Mesenchymal stem cell (in vitro differentiated cells and primary cell): Measurements from ENCODE around the gene C16orf96.

Source experiments
- DNase-seq: peaks from one replicate; pipeline ENCODE4 v3.0.0-alpha.2; 2013
- H2AFZ ChIP-seq: one replicate; pipeline ENCODE4 v1.6.1; 2013; ENCODE audit warnings: low read depth, mild to moderate bottlenecking, control low read depth, inconsistent platforms, low read length, moderate library complexity
- H2AK5ac ChIP-seq: 2 replicates; pipeline ENCODE4 v1.6.1; 2013; ENCODE audit warnings: low read length, moderate library complexity, mild to moderate bottlenecking, inconsistent platforms; ENCODE audit not compliant: severe bottlenecking
- H2BK120ac ChIP-seq: one replicate; pipeline ENCODE4 v1.6.1; 2013; ENCODE audit warnings: low read depth, mild to moderate bottlenecking, inconsistent platforms, low read length, moderate library complexity
- H2BK12ac ChIP-seq, 2 experiments: one replicate each; pipeline ENCODE4 v1.6.1; 2013; ENCODE audit warnings: inconsistent platforms in 2 of 2, low read length in 2 of 2, mild to moderate bottlenecking in 2 of 2, moderate library complexity in 2 of 2, control low read depth in 1 of 2
- H2BK15ac ChIP-seq: one replicate; pipeline ENCODE4 v1.6.1; 2013; ENCODE audit warnings: mild to moderate bottlenecking, low read depth, inconsistent platforms; ENCODE audit not compliant: poor library complexity, severe bottlenecking
- H2BK5ac ChIP-seq: 2 replicates; pipeline ENCODE4 v1.6.1; 2013; ENCODE audit warnings: low read depth, mild to moderate bottlenecking, low read length, control low read depth, inconsistent platforms; ENCODE audit not compliant: poor library complexity, severe bottlenecking
- H3K14ac ChIP-seq, 2 experiments: one replicate each; pipeline ENCODE4 v1.6.1; 2013; ENCODE audit warnings: inconsistent platforms in 2 of 2, low read length in 2 of 2, control low read depth in 1 of 2, mild to moderate bottlenecking in 1 of 2, moderate library complexity in 1 of 2
- H3K18ac ChIP-seq, 2 experiments: one replicate each; pipeline ENCODE4 v1.6.1; 2013; ENCODE audit warnings: inconsistent platforms in 2 of 2, low read length in 2 of 2, control low read depth in 1 of 2, low read depth in 1 of 2, mild to moderate bottlenecking in 1 of 2
- H3K23ac ChIP-seq, 2 experiments: one replicate each; pipeline ENCODE4 v1.6.1; 2013; ENCODE audit warnings: inconsistent platforms in 2 of 2, low read length in 2 of 2, mild to moderate bottlenecking in 2 of 2, moderate library complexity in 2 of 2, control low read depth in 1 of 2
- H3K27ac ChIP-seq: 2 replicates; pipeline ENCODE4 v1.5.1; 2013; ENCODE audit warnings: mild to moderate bottlenecking, moderate library complexity, low read length, control low read depth, inconsistent platforms; ENCODE audit not compliant: poor library complexity, severe bottlenecking
- H3K27me3 ChIP-seq, 2 experiments: 2 replicates each; pipeline versions ENCODE4 v1.6.1 to v1.7.0; 2013; ENCODE audit warnings: low read length in 2 of 2, mild to moderate bottlenecking in 2 of 2, moderate library complexity in 2 of 2, control low read depth in 1 of 2, inconsistent platforms in 1 of 2; ENCODE audit not compliant: control insufficient read depth in 1 of 2, insufficient read depth in 1 of 2
- H3K36me3 ChIP-seq, 2 experiments: 2 replicates each; pipeline versions ENCODE4 v1.6.1 to v1.7.0; 2013; ENCODE audit warnings: low read length in 2 of 2, control low read depth in 1 of 2, inconsistent platforms in 1 of 2, low read depth in 1 of 2, mild to moderate bottlenecking in 1 of 2; ENCODE audit not compliant: insufficient read depth in 2 of 2, control insufficient read depth in 1 of 2
- H3K4ac ChIP-seq, 2 experiments: one replicate each; pipeline ENCODE4 v1.6.1; 2013; ENCODE audit warnings: inconsistent platforms in 2 of 2, low read length in 2 of 2, mild to moderate bottlenecking in 2 of 2, moderate library complexity in 2 of 2, control low read depth in 1 of 2, low read depth in 1 of 2
- H3K4me1 ChIP-seq: 2 replicates; pipeline ENCODE4 v1.6.1; 2013; ENCODE audit warnings: low read depth, low read length, control low read depth; ENCODE audit not compliant: control insufficient read depth, insufficient read depth
- H3K4me2 ChIP-seq: 2 replicates; pipeline ENCODE4 v1.6.1; 2013; ENCODE audit warnings: low read length, mild to moderate bottlenecking, inconsistent platforms; ENCODE audit not compliant: poor library complexity, severe bottlenecking
- H3K4me3 ChIP-seq, 2 experiments: 2 replicates each; pipeline versions ENCODE4 v1.5.1 to v1.7.0; 2013; ENCODE audit warnings: low read length in 2 of 2, mild to moderate bottlenecking in 2 of 2, control low read depth in 1 of 2, low read depth in 1 of 2; ENCODE audit not compliant: insufficient read depth in 1 of 2
- H3K79me1 ChIP-seq: replicated peaks from 2 replicates; pipeline ENCODE4 v1.6.1; 2013; ENCODE audit warnings: mild to moderate bottlenecking, control low read depth, low read length, inconsistent platforms; ENCODE audit not compliant: poor library complexity, severe bottlenecking
- H3K9ac ChIP-seq: 2 replicates; pipeline ENCODE4 v1.7.0; 2013; ENCODE audit warnings: mild to moderate bottlenecking, low read length, moderate library complexity
- H3K9me3 ChIP-seq: 2 replicates; pipeline ENCODE4 v1.7.0; 2013; ENCODE audit warnings: mild to moderate bottlenecking, low read length; ENCODE audit not compliant: control insufficient read depth
- H4K8ac ChIP-seq: one replicate; pipeline ENCODE4 v1.6.1; 2013; ENCODE audit warnings: inconsistent platforms, mild to moderate bottlenecking, low read length, moderate library complexity
- H4K91ac ChIP-seq: one replicate; pipeline ENCODE4 v1.6.1; 2013; ENCODE audit warnings: mild to moderate bottlenecking, low read length, inconsistent platforms
- WGBS: methylation state at CpG from one replicate; pipeline ENCODE4 v1.1.7; 2013; ENCODE audit warnings: mixed read lengths; 5-methylcytosine and 5-hydroxymethylcytosine counted together

C16orf96 gene

DNA sequence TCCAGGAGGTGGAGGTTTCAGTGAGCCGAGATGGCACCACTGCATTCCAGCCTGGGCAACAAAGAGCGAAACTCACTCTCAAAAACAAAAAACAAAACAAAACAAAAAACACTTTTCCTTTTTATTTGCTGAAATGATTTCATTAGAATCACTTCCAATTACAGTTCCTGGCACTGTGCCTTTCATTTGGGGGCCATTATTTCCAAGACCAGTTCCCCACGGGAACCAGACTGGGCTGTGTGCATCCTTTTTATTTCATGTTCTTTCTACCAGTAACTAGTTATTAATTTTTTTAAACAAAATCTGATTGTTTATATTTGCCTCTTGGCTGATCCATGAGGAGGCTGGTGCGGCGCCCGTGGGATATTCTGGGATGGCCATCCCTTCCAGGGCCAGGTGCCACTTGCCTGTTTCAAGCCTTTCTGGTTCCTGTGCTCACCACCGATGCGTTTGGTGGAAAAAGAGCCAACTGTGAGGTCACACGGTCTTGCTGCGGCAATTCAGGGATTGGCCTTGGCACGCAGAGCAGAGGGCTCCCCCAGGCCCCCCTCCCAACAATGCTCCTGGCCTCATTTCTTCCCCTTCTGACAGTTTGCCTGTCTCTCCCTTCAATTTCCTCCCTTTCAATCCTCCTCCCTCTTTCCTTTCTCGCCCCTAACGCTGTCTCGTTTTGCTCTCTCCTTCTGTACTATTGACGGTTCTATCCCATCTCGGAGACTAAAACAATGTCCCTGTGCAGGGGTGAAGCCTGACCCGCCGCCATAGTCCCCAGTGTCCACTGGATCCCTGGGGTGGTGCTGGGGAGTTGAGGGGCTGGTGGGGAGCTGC lies 45.1 kb downstream of the C16orf96 start:
- Histone ChIP-seq H2BK12ac (no peak overlapping the region), H3K4me2 (no peak overlapping the region), H3K79me1 (peaks cover 1% of the 10 kb centered on the region), H2AFZ (no peak overlapping the region), H3K36me3 (peaks cover 0 to 8% of the 10 kb centered on the region in 2 experiments), H3K23ac (no peak overlapping the region), H3K14ac (no peak overlapping the region), H3K4me1 (peaks cover 30% of the 10 kb centered on the region), H3K4me3 (peak overlapping the region in 1 of 2 experiments; percentile 49), H4K8ac (no peak overlapping the region), H2BK15ac (no peak overlapping the region), H3K27me3 (peaks cover 10 to 69% of the 10 kb centered on the region in 2 experiments), H2BK120ac (no peak overlapping the region), H3K27ac (no peak overlapping the region), H3K18ac (no peak overlapping the region), H3K9ac (peak overlapping the region; percentile 26), H3K4ac (no peak overlapping the region), H4K91ac (no peak overlapping the region), H2BK5ac (no peak overlapping the region), H2AK5ac (no peak overlapping the region), H3K9me3 (no peaks in the 10 kb centered on the region)
- no peak for DNase-seq
- 85% methylated on average over 17 of the region's 18 CpGs for WGBS

DNA sequence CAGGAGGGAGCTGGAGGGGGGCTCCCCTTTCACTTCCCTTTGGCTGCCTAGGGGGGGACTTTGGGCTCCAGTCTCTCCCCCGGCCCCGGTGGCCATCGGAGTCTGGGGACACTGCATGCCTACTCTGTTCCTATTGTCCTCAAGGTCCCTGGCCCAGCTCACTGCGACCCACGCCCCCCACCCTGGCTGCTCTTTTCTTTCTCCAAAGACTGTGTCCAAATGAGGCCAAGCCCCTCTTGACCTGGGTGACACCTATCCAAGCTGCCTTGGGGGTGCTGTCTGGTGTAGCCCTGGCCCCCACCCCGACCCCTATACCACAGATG lies 45.7 kb downstream of the C16orf96 start:
- Histone ChIP-seq H3K4me2 (no peak overlapping the region), H3K23ac (no peak overlapping the region), H2BK12ac (no peak overlapping the region), H3K79me1 (peaks cover 6% of the 10 kb centered on the region), H4K8ac (no peak overlapping the region), H3K4me1 (peaks cover 29% of the 10 kb centered on the region), H3K18ac (no peak overlapping the region), H3K14ac (no peak overlapping the region), H3K9ac (peak overlapping the region; percentile 26), H3K4me3 (no peak overlapping the region), H2AFZ (no peak overlapping the region), H2BK5ac (no peak overlapping the region), H3K27ac (no peak overlapping the region), H3K27me3 (peaks cover 10 to 66% of the 10 kb centered on the region in 2 experiments), H2AK5ac (peak overlapping the region; percentile 45), H3K9me3 (no peaks in the 10 kb centered on the region), H3K36me3 (peaks cover 0 to 12% of the 10 kb centered on the region in 2 experiments), H3K4ac (no peak overlapping the region), H4K91ac (no peak overlapping the region), H2BK120ac (no peak overlapping the region), H2BK15ac (no peak overlapping the region)
- no peak for DNase-seq
- WGBS: 95% methylated on average over 5 of the region's 6 CpGs

DNA sequence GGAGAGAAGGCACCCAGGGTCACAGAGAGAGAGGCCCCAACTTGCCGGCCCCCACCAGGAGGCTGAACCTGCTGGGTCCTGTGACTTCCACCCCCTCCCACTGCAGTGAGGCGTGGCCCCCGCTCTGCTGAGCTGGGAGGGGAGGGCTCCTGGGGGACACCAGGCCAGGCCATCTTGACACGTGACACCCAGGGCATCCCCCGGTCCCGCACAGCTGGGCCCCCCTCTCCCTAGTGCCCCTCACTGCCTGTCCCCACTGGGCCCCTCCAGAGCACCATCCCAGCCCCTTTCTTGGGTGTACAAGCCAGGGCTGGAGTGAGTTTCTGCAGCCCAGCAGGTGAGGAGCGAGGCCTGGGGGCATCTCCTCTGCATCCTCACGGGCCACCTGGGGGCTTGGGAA lies 46.2 kb downstream of the C16orf96 start:
- H3K27ac ChIP-seq: no peak overlapping the region
- H4K91ac ChIP-seq: no peak overlapping the region
- H3K27me3 ChIP-seq: peaks cover 10 to 61% of the 10 kb centered on the region in 2 experiments
- no peak for DNase-seq
- no peak overlapping the region for H2BK12ac ChIP-seq
- no peak overlapping the region for H2AFZ ChIP-seq
- no peak overlapping the region for H2BK120ac ChIP-seq
- H3K9ac ChIP-seq: no peak overlapping the region
- no peak overlapping the region for H3K4ac ChIP-seq
- peak overlapping the region in 1 of 2 experiments; percentile 40 for H3K23ac ChIP-seq
- no peak overlapping the region for H2AK5ac ChIP-seq
- no peak overlapping the region for H3K4me2 ChIP-seq
- peaks cover 1 to 16% of the 10 kb centered on the region in 2 experiments for H3K36me3 ChIP-seq
- no peak overlapping the region for H3K14ac ChIP-seq
- H4K8ac ChIP-seq: no peak overlapping the region
- peaks cover 8% of the 10 kb centered on the region for H3K79me1 ChIP-seq
- H3K4me3 ChIP-seq: no peak overlapping the region
- 88% methylated on average over 8 of the region's 8 CpGs for WGBS
- H2BK5ac ChIP-seq: no peak overlapping the region
- H2BK15ac ChIP-seq: no peak overlapping the region
- no peaks in the 10 kb centered on the region for H3K9me3 ChIP-seq
- H3K4me1 ChIP-seq: peaks cover 25% of the 10 kb centered on the region
- no peak overlapping the region for H3K18ac ChIP-seq

DNA sequence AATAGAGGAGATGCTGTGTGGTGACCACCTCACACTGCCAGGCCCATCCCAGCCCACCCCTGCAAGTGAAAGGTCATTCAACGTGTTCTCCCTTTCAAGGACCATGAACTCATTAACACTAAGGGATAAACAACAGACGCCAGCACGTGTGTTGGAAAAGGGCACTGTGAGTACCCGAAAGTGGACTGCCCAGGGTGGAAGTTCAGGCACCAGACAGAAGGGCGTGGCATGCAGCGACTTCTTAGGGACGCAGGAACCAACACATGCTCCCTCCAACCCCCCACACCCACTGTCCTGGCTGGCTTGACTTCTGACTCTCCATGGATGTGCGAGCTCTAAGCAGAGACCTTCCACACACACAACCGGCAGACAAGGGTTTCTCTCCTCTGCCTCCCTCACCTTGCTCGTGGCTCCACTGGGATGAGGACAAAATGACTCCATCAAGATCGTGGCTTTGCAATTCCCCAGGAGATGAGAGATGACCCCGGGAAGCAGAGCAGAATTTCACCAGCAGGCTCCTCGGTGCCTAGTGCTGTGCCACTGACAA lies 47.6 kb downstream of the C16orf96 start:
- H3K36me3 ChIP-seq: peaks cover 14 to 30% of the 10 kb centered on the region in 2 experiments
- no peak overlapping the region for H2AK5ac ChIP-seq
- no peaks in the 10 kb centered on the region for H3K9me3 ChIP-seq
- H3K14ac ChIP-seq: no peak overlapping the region
- no peak overlapping the region for H3K27ac ChIP-seq
- H4K8ac ChIP-seq: no peak overlapping the region
- H2BK5ac ChIP-seq: no peak overlapping the region
- H3K4ac ChIP-seq: no peak overlapping the region
- WGBS: 84% methylated on average over 13 of the region's 13 CpGs
- DNase-seq: no peak
- no peak overlapping the region for H4K91ac ChIP-seq
- no peak overlapping the region for H2BK12ac ChIP-seq
- no peak overlapping the region for H3K23ac ChIP-seq
- H3K4me1 ChIP-seq: peaks cover 33% of the 10 kb centered on the region
- no peak overlapping the region for H2BK120ac ChIP-seq
- no peak overlapping the region for H2BK15ac ChIP-seq
- no peak overlapping the region for H3K18ac ChIP-seq
- no peak overlapping the region for H3K9ac ChIP-seq
- H3K79me1 ChIP-seq: peaks cover 19% of the 10 kb centered on the region
- no peak overlapping the region for H3K4me2 ChIP-seq
- no peak overlapping the region for H2AFZ ChIP-seq
- no peak overlapping the region for H3K4me3 ChIP-seq
- peaks cover 10 to 56% of the 10 kb centered on the region in 2 experiments for H3K27me3 ChIP-seq
